Stimulated activated CD4-positive, alpha-beta T cell treated with anti-CD3 and anti-CD28 coated beads, TNF-alpha, amount 100 ng/mL, for 48 hours (primary cell): ENCODE measurements around the gene CYP4Z1.
A peak's percentile ranks its signal among the peaks of the same experiment; 100 is the strongest.
"Not testable (repeated sequence)": the region's sequence is repeated elsewhere in the genome, so short reads cannot be mapped to it uniquely, and the experiment has no call there.

Experiments used
- DNase-seq, 3 donors: peaks; one replicate each; pipeline ENCODE4 v3.0.0-alpha.2; 2020; ENCODE audit warnings: low read depth in 3 of 3

The CYP4Z1 gene, protein sequence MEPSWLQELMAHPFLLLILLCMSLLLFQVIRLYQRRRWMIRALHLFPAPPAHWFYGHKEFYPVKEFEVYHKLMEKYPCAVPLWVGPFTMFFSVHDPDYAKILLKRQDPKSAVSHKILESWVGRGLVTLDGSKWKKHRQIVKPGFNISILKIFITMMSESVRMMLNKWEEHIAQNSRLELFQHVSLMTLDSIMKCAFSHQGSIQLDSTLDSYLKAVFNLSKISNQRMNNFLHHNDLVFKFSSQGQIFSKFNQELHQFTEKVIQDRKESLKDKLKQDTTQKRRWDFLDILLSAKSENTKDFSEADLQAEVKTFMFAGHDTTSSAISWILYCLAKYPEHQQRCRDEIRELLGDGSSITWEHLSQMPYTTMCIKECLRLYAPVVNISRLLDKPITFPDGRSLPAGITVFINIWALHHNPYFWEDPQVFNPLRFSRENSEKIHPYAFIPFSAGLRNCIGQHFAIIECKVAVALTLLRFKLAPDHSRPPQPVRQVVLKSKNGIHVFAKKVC

DNA sequence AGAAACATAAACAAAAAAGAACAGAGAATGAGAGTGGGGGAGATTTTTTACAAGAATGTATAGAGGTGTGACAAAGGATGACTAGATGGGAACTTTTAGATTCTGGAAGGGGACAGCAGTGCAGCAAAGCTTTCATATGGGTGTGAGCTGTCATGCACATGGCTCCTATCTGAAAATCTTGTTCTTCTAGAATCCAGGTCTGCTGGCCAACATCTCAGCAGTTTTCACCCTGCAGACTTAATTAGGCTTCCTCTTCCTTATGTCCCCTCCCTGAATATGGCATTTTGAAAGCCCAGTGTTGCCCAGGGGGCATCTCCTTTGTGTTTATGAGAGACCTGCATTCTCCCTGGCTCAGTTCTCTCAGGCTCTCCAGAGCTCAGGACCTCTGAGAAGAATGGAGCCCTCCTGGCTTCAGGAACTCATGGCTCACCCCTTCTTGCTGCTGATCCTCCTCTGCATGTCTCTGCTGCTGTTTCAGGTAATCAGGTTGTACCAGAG, at the start of gene CYP4Z1:
TSS of gene CYP4Z1 (plus strand) at position 135 of the 498 bp plus-strand sequence. CDS start at position 395, 260 bp downstream.
- DNase-seq: no peak

GRCh38 chr1:47021070-47021469, 46.0 kb upstream of the CYP4Z1 start:
- DNase-seq: no peak

GRCh38 chr1:47023268-47024140, 43.5 kb upstream of the CYP4Z1 start, which contains the start of gene CYP4X1:
Gene CYP4X1 (plus strand): TSS chr1:47023669. CDS start chr1:47023818, 149 bp downstream.
- DNase-seq: no peak

DNA sequence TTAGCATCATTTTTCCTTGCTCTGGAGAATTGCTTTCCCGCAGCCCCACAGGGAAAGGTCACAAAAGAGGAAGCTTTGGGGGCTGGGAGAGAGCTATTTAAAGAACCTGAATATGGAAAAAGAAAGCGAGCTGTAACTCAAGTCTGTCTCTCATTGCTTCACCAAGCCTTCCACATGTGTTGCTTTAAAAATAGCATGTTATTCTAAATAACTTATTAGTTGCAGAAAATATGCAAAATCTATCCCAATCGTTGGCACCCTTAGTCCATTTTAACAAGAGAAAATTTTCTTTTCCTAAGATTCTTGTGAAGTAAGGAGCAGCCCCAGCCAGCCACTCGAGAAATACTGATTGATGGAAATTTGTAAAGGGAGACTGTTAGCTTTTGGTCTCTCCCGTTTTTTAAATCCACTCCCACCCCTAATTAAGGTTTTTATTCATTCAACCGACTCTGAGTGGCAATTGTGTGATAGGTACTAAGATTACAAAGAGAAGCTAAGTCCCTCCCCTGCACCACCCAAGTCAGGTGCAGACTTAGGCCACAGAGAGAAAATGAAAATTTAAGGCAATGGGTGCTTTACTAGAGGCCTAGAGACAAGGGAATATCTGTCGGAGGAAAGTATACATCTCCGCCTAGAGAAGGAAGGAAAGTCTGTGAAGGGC, 42.8 kb upstream of the CYP4Z1 start:
- no peak for DNase-seq

DNA sequence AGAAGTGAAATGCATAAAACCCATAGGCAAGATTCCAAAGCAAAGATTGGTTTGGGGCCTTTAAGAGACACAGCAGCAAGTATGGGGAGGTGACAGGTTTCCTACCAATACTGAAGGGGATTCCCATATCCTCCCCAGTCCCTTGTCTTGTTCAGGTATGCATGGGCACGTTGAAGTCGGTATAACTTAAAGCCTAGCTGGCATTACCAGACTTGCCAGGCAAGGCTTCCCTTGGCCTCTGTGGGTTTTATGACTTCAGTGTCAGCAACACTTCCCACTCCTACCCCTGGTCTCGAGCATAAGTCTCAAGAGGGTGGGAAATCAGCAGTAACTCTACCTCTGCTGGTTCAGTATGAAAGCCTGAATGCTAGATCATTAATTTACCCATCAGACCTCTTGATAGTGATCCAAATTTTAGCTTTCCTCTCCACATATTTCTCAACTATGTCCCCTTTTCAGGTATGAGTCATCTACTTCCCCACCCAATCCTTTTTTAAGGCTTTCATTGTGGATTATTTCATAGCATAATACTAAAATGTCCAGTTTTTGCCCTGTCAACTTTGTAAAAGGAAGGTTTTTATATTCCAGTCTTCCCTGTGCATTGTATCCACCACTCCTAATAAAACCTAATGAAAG, 36.7 kb upstream of the CYP4Z1 start:
- DNase-seq: no peak

DNA sequence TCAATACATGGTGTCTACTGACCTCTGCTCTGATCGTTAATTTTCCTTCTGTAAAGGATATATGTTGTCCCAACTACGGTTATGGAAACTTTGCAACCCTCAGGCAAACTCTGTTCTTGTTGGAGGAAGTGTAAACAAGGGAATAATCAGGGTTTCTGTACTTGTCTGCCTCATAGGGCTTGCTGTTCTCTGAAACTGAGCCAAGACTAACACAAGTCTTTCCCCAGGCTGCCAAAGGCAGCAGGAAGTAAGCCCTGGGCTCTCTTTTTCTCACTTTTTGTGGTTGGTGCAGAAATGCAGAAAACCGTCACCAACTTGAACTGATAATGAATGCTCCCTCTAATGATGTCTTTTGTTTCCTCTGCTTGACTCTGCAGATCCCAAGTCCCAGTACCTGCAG, 36.0 kb upstream of the CYP4Z1 start:
- DNase-seq: no peak

DNA sequence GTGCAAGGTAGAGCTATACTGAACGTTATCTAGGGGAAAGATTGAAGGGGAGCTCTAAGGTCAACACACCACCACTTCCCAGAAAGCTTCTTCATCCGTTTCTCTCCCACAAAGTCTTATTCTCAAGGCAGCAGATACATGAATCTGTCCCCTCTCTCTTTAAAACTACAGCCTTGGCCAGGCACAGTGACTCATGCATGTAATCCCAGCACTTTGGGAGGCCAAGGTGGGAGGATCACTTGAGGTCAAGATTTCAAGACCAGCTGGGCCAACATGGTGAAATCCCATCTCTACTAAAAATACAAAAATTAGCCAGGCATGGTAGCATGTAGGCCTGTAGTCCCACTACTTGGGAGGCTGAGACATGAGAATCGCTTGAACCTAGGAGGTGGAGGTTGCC, 35.4 kb upstream of the CYP4Z1 start:
- no peak for DNase-seq

DNA sequence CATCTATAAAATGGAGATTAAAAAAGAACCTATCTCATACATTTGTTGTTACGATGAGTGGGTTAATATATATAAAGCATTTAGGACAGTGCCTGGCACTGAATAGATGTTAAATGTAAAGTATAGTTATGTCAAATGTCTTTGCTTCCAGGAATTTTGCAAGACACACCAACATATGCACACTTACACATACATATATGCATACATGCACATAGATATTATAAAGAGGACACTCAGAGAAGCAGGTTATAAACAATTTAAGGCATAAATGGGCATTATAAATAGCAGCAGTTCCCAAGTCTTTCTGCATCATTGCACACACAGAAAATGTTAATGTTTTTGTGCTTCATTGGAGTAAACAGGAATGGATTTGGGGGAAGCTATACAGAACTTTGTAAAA, 30.3 kb upstream of the CYP4Z1 start:
- DNase-seq: no peak

- no peak for DNase-seq
Measured at GRCh38 chr1:47059376-47059775, 7.7 kb upstream of the CYP4Z1 start.

GRCh38 chr1:47069080-47069479, 2.0 kb downstream of the CYP4Z1 start:
- not testable (repeated sequence) for DNase-seq

GRCh38 chr1:47069509-47069908, 2.5 kb downstream of the CYP4Z1 start:
- DNase-seq: not testable (repeated sequence)

GRCh38 chr1:47089356-47089755, 22.3 kb downstream of the CYP4Z1 start:
- peak in 1 of 3 donors; percentile 2 for DNase-seq

DNA sequence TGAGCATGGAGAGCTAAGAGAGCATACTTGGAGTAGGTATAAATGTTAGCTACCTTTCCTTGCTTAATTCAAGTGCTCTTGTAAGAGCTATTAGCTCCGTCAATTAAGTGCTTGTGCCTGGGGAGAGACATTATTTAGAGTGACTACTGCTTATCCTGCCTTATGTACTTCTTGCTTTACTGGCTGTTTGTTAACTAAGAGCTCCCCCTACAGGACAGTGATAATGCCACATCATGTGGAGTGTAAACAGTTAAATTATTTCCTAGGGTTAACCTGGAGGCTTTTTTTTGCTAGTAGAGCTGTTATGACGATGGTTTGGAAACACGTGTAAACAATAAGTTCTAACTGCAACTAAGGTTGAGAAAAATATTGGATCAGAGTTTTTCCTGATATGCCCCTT, 24.4 kb downstream of the CYP4Z1 start:
- DNase-seq: not testable (repeated sequence)

- DNase-seq: no peak
Measured at GRCh38 chr1:47104816-47105215, 37.8 kb downstream of the CYP4Z1 start.

DNA sequence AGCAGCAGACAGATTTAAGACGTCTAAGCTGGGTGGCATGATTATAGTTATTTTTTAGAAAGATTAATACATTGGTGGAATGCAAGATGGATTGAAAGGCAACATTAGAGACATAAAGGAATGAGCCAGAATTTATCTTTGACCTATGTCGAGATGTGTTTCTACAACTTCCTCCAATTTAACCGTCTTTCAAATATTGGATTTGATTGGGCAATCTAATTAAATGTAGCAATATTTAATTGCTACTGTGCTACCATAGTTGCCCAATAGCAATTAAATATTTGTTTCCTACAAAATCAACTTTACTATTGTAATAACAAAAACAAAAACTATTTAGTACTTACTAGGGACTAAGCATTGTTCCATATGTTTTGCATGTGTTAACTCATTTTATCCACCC, 39.8 kb downstream of the CYP4Z1 start:
- no peak for DNase-seq

- not testable (repeated sequence) for DNase-seq
Measured at GRCh38 chr1:47107851-47108574, 41.0 kb downstream of the CYP4Z1 start.

- not testable (repeated sequence) for DNase-seq
Measured at GRCh38 chr1:47109482-47109881, 42.5 kb downstream of the CYP4Z1 start.

- no peak for DNase-seq
Measured at GRCh38 chr1:47113178-47113577, 46.1 kb downstream of the CYP4Z1 start.

- not testable (repeated sequence) for DNase-seq
Measured at GRCh38 chr1:47121039-47121438, 54.0 kb downstream of the CYP4Z1 start.

- not testable (repeated sequence) for DNase-seq
Measured at GRCh38 chr1:47124834-47125233, 57.8 kb downstream of the CYP4Z1 start.
